HCT116 (cell line): ENCODE results near the gene NRXN2. TPM values are rescaled to one million over a fixed set of nuclear protein-coding genes. Genes with fewer than 3 reads are reported as not detected.

Source experiments
- ATAC-seq: fragments of 200-7000 bp; cut with Tn5 transposase; 2 replicates; pipeline ENCODE4 v1.9.1; 2020; ENCODE audit warnings: mild to moderate bottlenecking, moderate library complexity
- BruUV-seq: library from RNA; stranded (reverse); fragments of 400-500 nt; replicated peaks from 2 replicates; lab custom pipeline; 2021; lab: Mats Ljungman, UMichigan
- CTCF ChIA-PET: fragments of 300-600 bp; sonication (Branson Sonifier 250); formaldehyde crosslinking; loops from one replicate; lab custom pipeline; 2021; ENCODE audit warnings: antibody characterized with exemption; lab: Charles Lee
- POLR2A ChIA-PET: fragments of 300-600, 350-600 bp; sonication (Branson Sonifier 250); formaldehyde crosslinking; loops from one replicate; lab custom pipeline; 2021; ENCODE audit warnings: antibody characterized with exemption; lab: Charles Lee
- RAD21 ChIA-PET, 2 experiments: fragments of 300-600 bp; sonication (Branson Sonifier 250); formaldehyde crosslinking; loops; one replicate each; lab custom pipeline; 2023; ENCODE audit warnings: low total read pairs in 2 of 2; ENCODE audit not compliant: uncharacterized antibody in 2 of 2, unreplicated experiment in 2 of 2, low non-redundant PET in 1 of 2; lab: Charles Lee
- DNase-seq: peaks from one replicate; pipeline ENCODE4 v3.0.0-alpha.2; 2010; ENCODE audit warnings: low read depth, low spot score
- H2AFZ ChIP-seq: fragments of 200-600 bp; shearing (Covaris generic), sonication (generic); 2 replicates; pipeline ENCODE4 v1.6.1; 2017; ENCODE audit warnings: low read depth, mixed run types, mixed read lengths, antibody characterized with exemption, low read length; ENCODE audit not compliant: poor library complexity, severe bottlenecking
- H3K27ac ChIP-seq: 2 replicates; pipeline ENCODE4 v1.5.1; 2012; ENCODE audit warnings: low read depth, low read length
- H3K27me3 ChIP-seq: fragments of 200-600 bp; sonication (generic); 2 replicates; pipeline ENCODE4 v1.6.1; 2016; ENCODE audit warnings: mixed run types, low read length, mixed read lengths; ENCODE audit not compliant: insufficient read depth
- H3K36me3 ChIP-seq, 2 experiments: fragments of 200-500 bp in 1 of 2; fragments of 200-600 bp in 1 of 2; sonication (Bioruptor generic) in 1 of 2; sonication (generic) in 1 of 2; 2 replicates each; pipeline versions ENCODE4 v1.5.1 to v1.6.1; 2014 to 2016; ENCODE audit warnings: low read length in 2 of 2, inconsistent platforms in 1 of 2, mixed read lengths in 1 of 2, mixed run types in 1 of 2; ENCODE audit not compliant: insufficient read depth in 2 of 2, control insufficient read depth in 1 of 2
- H3K4me1 ChIP-seq, 2 experiments: fragments of 200-600 bp in 1 of 2; sonication (generic) in 1 of 2; 2 replicates each; pipeline versions ENCODE4 v1.5.1 to v1.6.1; 2012 to 2017; ENCODE audit warnings: low read length in 2 of 2, inconsistent platforms in 1 of 2, mild to moderate bottlenecking in 1 of 2, mixed read lengths in 1 of 2, mixed run types in 1 of 2, moderate library complexity in 1 of 2; ENCODE audit not compliant: insufficient read depth in 2 of 2, control insufficient read depth in 1 of 2
- H3K4me2 ChIP-seq: fragments of 200-600 bp; sonication (generic); 2 replicates; pipeline ENCODE4 v1.6.1; 2017; ENCODE audit warnings: mixed run types, low read length, mixed read lengths
- H3K4me3 ChIP-seq, 2 experiments: fragments of 200-600 bp in 1 of 2; sonication (generic) in 1 of 2; replicated peaks in 1 of 2; 2 replicates each; pipeline ENCODE4 v1.5.1; 2011 to 2016; ENCODE audit warnings: low read length in 2 of 2, control low read depth in 1 of 2, low read depth in 1 of 2, mild to moderate bottlenecking in 1 of 2, mixed read lengths in 1 of 2, mixed run types in 1 of 2
- H3K79me2 ChIP-seq: fragments of 200-600 bp; sonication (generic); 2 replicates; pipeline ENCODE4 v1.6.1; 2017; ENCODE audit warnings: mild to moderate bottlenecking, mixed run types, low read length, moderate library complexity, mixed read lengths; ENCODE audit not compliant: insufficient read depth
- H3K9ac ChIP-seq: fragments of 200-600 bp; sonication (generic); 2 replicates; pipeline ENCODE4 v1.6.1; 2016; ENCODE audit warnings: low read length, mixed read lengths
- H3K9me2 ChIP-seq: fragments of 200-600 bp; sonication (generic), shearing (Covaris generic); 2 replicates; pipeline ENCODE4 v1.6.1; 2017; ENCODE audit warnings: mixed run types, mild to moderate bottlenecking, moderate library complexity; ENCODE audit not compliant: insufficient read depth
- H3K9me3 ChIP-seq, 2 experiments: fragments of 200-500 bp in 1 of 2; fragments of 200-600 bp in 1 of 2; sonication (Bioruptor generic) in 1 of 2; sonication (generic) in 1 of 2; 2 replicates each; pipeline ENCODE4 v1.6.1; 2014 to 2017; ENCODE audit warnings: low read length in 2 of 2, mixed read lengths in 2 of 2, inconsistent platforms in 1 of 2, low read depth in 1 of 2, mild to moderate bottlenecking in 1 of 2, mixed run types in 1 of 2, moderate library complexity in 1 of 2; ENCODE audit not compliant: control insufficient read depth in 1 of 2, insufficient read depth in 1 of 2
- H4K20me1 ChIP-seq: fragments of 200-600 bp; sonication (generic), shearing (Covaris generic); 2 replicates; pipeline ENCODE4 v1.6.1; 2017; ENCODE audit warnings: mixed run types, mild to moderate bottlenecking, moderate library complexity; ENCODE audit not compliant: insufficient read depth
- ATF3 ChIP-seq: IDR thresholded peaks from 2 replicates; pipeline ENCODE4 v1.6.1; 2012
- CEBPB ChIP-seq: IDR thresholded peaks from 2 replicates; pipeline ENCODE4 v1.6.1; 2012; ENCODE audit warnings: low read depth
- EGR1 ChIP-seq: IDR thresholded peaks from 2 replicates; pipeline ENCODE4 v1.6.1; 2012; ENCODE audit warnings: low read depth
- FOSL1 ChIP-seq: IDR thresholded peaks from 2 replicates; pipeline ENCODE4 v1.6.1; 2012; ENCODE audit warnings: low read depth
- JUND ChIP-seq: IDR thresholded peaks from 2 replicates; pipeline ENCODE4 v1.6.1; 2012
- MAX ChIP-seq: IDR thresholded peaks from 2 replicates; pipeline ENCODE4 v1.6.1; 2012
- POLR2A ChIP-seq: IDR thresholded peaks from 2 replicates; pipeline ENCODE4 v1.7.0; 2011; ENCODE audit warnings: borderline replicate concordance; ENCODE audit not compliant: insufficient read depth, insufficient read length; ENCODE audit errors: extremely low read depth
- REST ChIP-seq: IDR thresholded peaks from 2 replicates; pipeline ENCODE4 v1.6.1; 2012; ENCODE audit warnings: low read depth
- SIN3A ChIP-seq: IDR thresholded peaks from 2 replicates; pipeline ENCODE4 v1.6.1; 2012; ENCODE audit warnings: low read depth
- SP1 ChIP-seq: IDR thresholded peaks from 2 replicates; pipeline ENCODE4 v1.6.1; 2012; ENCODE audit warnings: low read depth
- SRF ChIP-seq: IDR thresholded peaks from 2 replicates; pipeline ENCODE4 v1.6.1; 2012; ENCODE audit warnings: low read depth
- YY1 ChIP-seq: IDR thresholded peaks from 2 replicates; pipeline ENCODE4 v1.6.1; 2011; ENCODE audit warnings: low read length, low read depth, moderate library complexity, mild to moderate bottlenecking; ENCODE audit not compliant: insufficient replicate concordance; ENCODE audit errors: extremely low read depth
- ZFX ChIP-seq: fragments of 450-650 bp; IDR thresholded peaks from 2 replicates; pipeline ENCODE4 v1.6.1; 2017
- ZNF274 ChIP-seq: fragments of 200-500 bp; sonication (Bioruptor generic); IDR thresholded peaks from 2 replicates; pipeline ENCODE4 v1.6.1; 2014; ENCODE audit warnings: mild to moderate bottlenecking, low read depth, low read length, inconsistent platforms
- intact Hi-C: fragments of 100-400 bp; cut with micrococcal nuclease; formaldehyde crosslinking; loops from 2 replicates; pipeline ENCODE4 v1.10.0; 2022
- total RNA-seq: library from RNA; stranded (reverse); gene quantifications from one replicate; pipeline ENCODE4 v1.2.1, GENCODE V29; 2021; ENCODE audit not compliant: unreplicated experiment

Gene NRXN2
- total RNA-seq, 1 experiment from 2014 or later = 1.5 TPM

GRCh38 chr11:64647019-64647779 lies 75.8 kb downstream of the NRXN2 start:
- ChIA-PET RAD21 (no interaction called here), CTCF (interaction anchor here (1.0 to 1.5 kb wide), 3 partner anchors 48 to 291 kb away, joined by 3 to 5 read pairs (median 4); no protein-coding TSS in a partner anchor), POLR2A (no interaction called here)
- no peaks in the 10 kb centered on the region for H3K9me2 ChIP-seq
- H3K27me3 ChIP-seq = no peaks in the 10 kb centered on the region
- H3K9me3 ChIP-seq = no peaks in the 10 kb centered on the region
- no peaks in the 10 kb centered on the region for H3K4me1 ChIP-seq
- no peaks in the 10 kb centered on the region for H3K79me2 ChIP-seq
- H4K20me1 ChIP-seq = no peaks in the 10 kb centered on the region
- DNase-seq = no peak
- H3K4me3 ChIP-seq = no peak overlapping the region
- no peak for TF ChIP-seq ATF3
- TF ChIP-seq ZFX = no peak
- no peak for TF ChIP-seq REST
- no peak for TF ChIP-seq POLR2A
- no peak for TF ChIP-seq FOSL1
- TF ChIP-seq MAX = no peak
- TF ChIP-seq SRF = no peak
- TF ChIP-seq CEBPB = no peak
- no peak for TF ChIP-seq YY1
- no peak for TF ChIP-seq ZNF274
- no peak for TF ChIP-seq SP1
- TF ChIP-seq JUND = no peak
- TF ChIP-seq SIN3A = no peak
- no peak for TF ChIP-seq EGR1
- no peak overlapping the region for H3K9ac ChIP-seq
- no peak overlapping the region for H3K27ac ChIP-seq
- H3K36me3 ChIP-seq = no peaks in the 10 kb centered on the region
- H2AFZ ChIP-seq = no peak overlapping the region
- no TSS peak for BruUV-seq
- intact Hi-C loops = no loop called here
- no peak for ATAC-seq
- no peak overlapping the region for H3K4me2 ChIP-seq
